ENCODE results near the gene TESK1. TPM values are rescaled to one million over a fixed set of nuclear protein-coding genes. Genes with fewer than 3 reads are reported as not detected.

Gene TESK1
- total and polyA plus RNA-seq, 2 of the 8 experiments (the other 6 are each of a cell fraction or from before 2014, with no cell fraction given) = 13.5 to 13.9 TPM

GRCh38 chr9:35568196-35568595 is 36.9 kb upstream of the TESK1 start:
- DNase-seq (ENCODE audit: low read depth in 1 of 2, low spot score in 2 of 2) = no peak
- POLR2A ChIA-PET (ENCODE audit: partially characterized antibody) = no interaction called here
- CTCF ChIA-PET (ENCODE audit: partially characterized antibody) = interaction anchor here (0.7 to 2.7 kb wide), 3 partner anchors 10 to 160 kb away, joined by 3 to 8 read pairs (median 8); no protein-coding TSS in a partner anchor

More at GRCh38 chr9:35568196-35568595, 36.9 kb upstream of the TESK1 start:
- Histone ChIP-seq H2BK5ac (ENCODE audit: low read depth, low read length) (no peak overlapping the region), H3K4me2 (ENCODE audit: insufficient read depth in 1 of 2, low read depth in 2 of 2, low read length in 2 of 2) (no peak overlapping the region), H2AFZ (ENCODE audit: low read length) (no peak overlapping the region), H3K4me3 (ENCODE audit: extremely low read depth in 1 of 4, insufficient read depth in 2 of 4, low read depth in 3 of 4, low read length in 4 of 4) (no peak overlapping the region), H3K4ac (replicated peaks; ENCODE audit: insufficient read length, low read depth, low read length) (no peak overlapping the region), H3K4me1 (replicated peaks in 1 of 4; ENCODE audit: control insufficient read depth in 3 of 4, insufficient read depth in 4 of 4, low read length in 3 of 4) (peaks cover 0 to 3% (median 0%) of the 10 kb centered on the region in 4 experiments; a peak in 1 of 7 replicates), H3K56ac (replicated peaks; ENCODE audit: insufficient read length, low read depth, low read length) (no peak overlapping the region), H2BK12ac (ENCODE audit: low read depth, low read length) (no peak overlapping the region), H3K18ac (ENCODE audit: extremely low read depth, low read length) (no peak overlapping the region), H3K27ac (ENCODE audit: low read depth, low read length) (no peak overlapping the region), H4K91ac (replicated peaks; ENCODE audit: insufficient read length, low read length) (no peak overlapping the region), H2BK120ac (replicated peaks; ENCODE audit: low read depth, low read length) (no peak overlapping the region), H4K8ac (ENCODE audit: extremely low read depth, insufficient read depth, low read length) (no peak overlapping the region), H3K36me3 (ENCODE audit: control insufficient read depth in 2 of 4, insufficient read depth in 4 of 4, low read length in 3 of 4) (no peaks in the 10 kb centered on the region), H3K27me3 (replicated peaks in 1 of 4; ENCODE audit: control insufficient read depth in 3 of 4, extremely low read depth in 1 of 4, insufficient read depth in 3 of 4, low read length in 3 of 4) (no peaks in the 10 kb centered on the region), H3K79me1 (ENCODE audit: low read depth, low read length) (no peaks in the 10 kb centered on the region), H2BK15ac (ENCODE audit: low read length) (no peak overlapping the region), H4K5ac (ENCODE audit: insufficient read length, low read depth, low read length) (no peak overlapping the region), H2BK20ac (ENCODE audit: low read length) (no peak overlapping the region), H3K9ac (replicated peaks in 1 of 4; ENCODE audit: extremely low read depth in 1 of 4, low read depth in 3 of 4, low read length in 3 of 4) (no peak overlapping the region), H3K14ac (ENCODE audit: insufficient read length) (no peak overlapping the region), H2AK5ac (ENCODE audit: low read depth, low read length) (no peak overlapping the region), H3K23me2 (ENCODE audit: low read depth, low read length) (no peaks in the 10 kb centered on the region; the same call in 1 of the 2 replicates), H3K9me3 (ENCODE audit: insufficient read depth in 2 of 2, low read depth in 1 of 2, low read length in 1 of 2) (no peaks in the 10 kb centered on the region), H4K20me1 (replicated peaks in 1 of 2; ENCODE audit: control insufficient read depth in 1 of 2, insufficient read depth in 2 of 2, low read length in 2 of 2) (no peaks in the 10 kb centered on the region), H3K79me2 (ENCODE audit: control insufficient read depth in 1 of 2, insufficient read depth in 2 of 2, low read length in 2 of 2) (no peaks in the 10 kb centered on the region), H3K23ac (ENCODE audit: insufficient read length) (no peak overlapping the region)
- TF ChIP-seq RAD21 (IDR thresholded peaks at IDR 0.05 in 1 of 2, conservative IDR thresholded peaks at IDR 0.05 in 1 of 2; ENCODE audit: low read depth in 2 of 2, low read length in 2 of 2) (peak in 1 of 2 experiments; percentile 7; a peak in 1 of 4 replicates), BRCA1 (IDR thresholded peaks at IDR 0.05; ENCODE audit: low read depth, low read length) (no peak), MAFK (IDR thresholded peaks at IDR 0.05; ENCODE audit: low read depth, low read length) (no peak)
- no peak for FAIRE-seq
- 97% methylated on average over 4 of the region's 4 CpGs; no CpG with 5 or more reads in 1 of the 2 experiments for WGBS, 2 experiments (ENCODE audit: extremely low coverage in 1 of 2, insufficient coverage in 1 of 2, insufficient read length in 1 of 2, insufficient replicate concordance in 2 of 2, low coverage in 1 of 2, low lambda C conversion rate in 2 of 2, missing lambda C conversion rate in 1 of 2)
